H9 (cell line): Measurements from ENCODE around the gene ATG2B. TPM values are rescaled to one million over a fixed set of nuclear protein-coding genes. Genes with fewer than 3 reads are reported as not detected.
"Not testable (repeated sequence)": the region's sequence is repeated elsewhere in the genome, so short reads cannot be mapped to it uniquely, and the experiment has no call there.

Experiments used
- DNase-seq: peaks from one replicate; pipeline ENCODE4 v3.0.0-alpha.2; 2017
- H2AFZ ChIP-seq: one replicate; pipeline ENCODE4 v1.6.1; 2013; ENCODE audit warnings: mild to moderate bottlenecking, low read length, control low read depth, moderate library complexity
- H2AK5ac ChIP-seq: 2 replicates; pipeline ENCODE4 v1.6.1; 2013; ENCODE audit warnings: low read length, control low read depth, mixed read lengths; ENCODE audit not compliant: insufficient read length
- H2BK120ac ChIP-seq: one replicate; pipeline ENCODE4 v1.6.1; 2013; ENCODE audit warnings: low read depth, mild to moderate bottlenecking, low read length, control low read depth, inconsistent platforms; ENCODE audit not compliant: poor library complexity, severe bottlenecking
- H2BK12ac ChIP-seq: 2 replicates; pipeline ENCODE4 v1.6.1; 2013; ENCODE audit warnings: low read length, control low read depth, mixed read lengths, low read depth; ENCODE audit not compliant: insufficient read length
- H2BK15ac ChIP-seq: 2 replicates; pipeline ENCODE4 v1.6.1; 2013; ENCODE audit warnings: low read depth, low read length, control low read depth
- H2BK20ac ChIP-seq: one replicate; pipeline ENCODE4 v1.6.1; 2013; ENCODE audit warnings: low read depth, mild to moderate bottlenecking, low read length, control low read depth, inconsistent platforms; ENCODE audit not compliant: poor library complexity, severe bottlenecking
- H2BK5ac ChIP-seq: 2 replicates; pipeline ENCODE4 v1.6.1; 2013; ENCODE audit warnings: low read length, control low read depth, mixed read lengths; ENCODE audit not compliant: insufficient read length
- H3K14ac ChIP-seq: 2 replicates; pipeline ENCODE4 v1.6.1; 2013; ENCODE audit warnings: low read length, control low read depth; ENCODE audit not compliant: insufficient read depth
- H3K18ac ChIP-seq: 2 replicates; pipeline ENCODE4 v1.6.1; 2013; ENCODE audit warnings: low read depth, mild to moderate bottlenecking, mixed read lengths, low read length, control low read depth; ENCODE audit not compliant: insufficient read length
- H3K23ac ChIP-seq: 2 replicates; pipeline ENCODE4 v1.6.1; 2013; ENCODE audit warnings: low read length, control low read depth, mixed read lengths, low read depth; ENCODE audit not compliant: insufficient read length
- H3K23me2 ChIP-seq: 2 replicates; pipeline ENCODE4 v1.6.1; 2013; ENCODE audit warnings: low read depth, mild to moderate bottlenecking, mixed read lengths, low read length, control low read depth; ENCODE audit not compliant: insufficient read length, poor library complexity, severe bottlenecking
- H3K27ac ChIP-seq: 2 replicates; pipeline ENCODE4 v1.5.1; 2013; ENCODE audit warnings: low read length, control low read depth, mixed read lengths, low read depth; ENCODE audit not compliant: insufficient read length
- H3K27me3 ChIP-seq: 2 replicates; pipeline ENCODE4 v1.6.1; 2013; ENCODE audit warnings: low read length, control low read depth, inconsistent platforms; ENCODE audit not compliant: insufficient read depth
- H3K4ac ChIP-seq: 2 replicates; pipeline ENCODE4 v1.6.1; 2013; ENCODE audit warnings: low read depth, mild to moderate bottlenecking, control low read depth, inconsistent platforms, low read length, moderate library complexity
- H3K4me1 ChIP-seq: 2 replicates; pipeline ENCODE4 v1.6.1; 2013; ENCODE audit warnings: low read length, control low read depth, inconsistent platforms; ENCODE audit not compliant: insufficient read depth
- H3K4me2 ChIP-seq: 2 replicates; pipeline ENCODE4 v1.6.1; 2013; ENCODE audit warnings: low read length, control low read depth, mixed read lengths; ENCODE audit not compliant: insufficient read length, insufficient read depth
- H3K56ac ChIP-seq: 2 replicates; pipeline ENCODE4 v1.6.1; 2013; ENCODE audit warnings: low read depth, mild to moderate bottlenecking, mixed read lengths, low read length, control low read depth; ENCODE audit not compliant: insufficient read length
- H3K79me1 ChIP-seq: 2 replicates; pipeline ENCODE4 v1.6.1; 2013; ENCODE audit warnings: low read depth, mild to moderate bottlenecking, moderate library complexity, low read length, control low read depth, inconsistent platforms; ENCODE audit not compliant: insufficient read depth, poor library complexity, severe bottlenecking
- H3K79me2 ChIP-seq: 2 replicates; pipeline ENCODE4 v1.6.1; 2013; ENCODE audit warnings: low read length, control low read depth, inconsistent platforms; ENCODE audit not compliant: insufficient read depth
- H3K9ac ChIP-seq: 2 replicates; pipeline ENCODE4 v1.6.1; 2013; ENCODE audit warnings: low read length, control low read depth, mixed read lengths; ENCODE audit not compliant: insufficient read length; ENCODE audit errors: extremely low read depth
- H3K9me3 ChIP-seq: one replicate; pipeline ENCODE4 v1.6.1; 2013; ENCODE audit warnings: low read depth, low read length, inconsistent platforms; ENCODE audit not compliant: control insufficient read depth
- H3T11ph ChIP-seq: one replicate; pipeline ENCODE4 v1.6.1; 2013; ENCODE audit warnings: mild to moderate bottlenecking, low read length, control low read depth, inconsistent platforms
- H4K20me1 ChIP-seq: one replicate; pipeline ENCODE4 v1.6.1; 2013; ENCODE audit not compliant: control insufficient read depth, insufficient read length, insufficient read depth
- H4K5ac ChIP-seq: 2 replicates; pipeline ENCODE4 v1.6.1; 2013; ENCODE audit warnings: low read depth, mild to moderate bottlenecking, mixed read lengths, low read length, control low read depth; ENCODE audit not compliant: insufficient read length
- H4K8ac ChIP-seq: replicated peaks from 2 replicates; pipeline ENCODE4 v1.6.1; 2013; ENCODE audit warnings: low read length, control low read depth, mixed read lengths, low read depth; ENCODE audit not compliant: insufficient read length
- H4K91ac ChIP-seq: 2 replicates; pipeline ENCODE4 v1.6.1; 2013; ENCODE audit warnings: low read depth, mild to moderate bottlenecking, moderate library complexity, mixed read lengths, low read length, control low read depth; ENCODE audit not compliant: insufficient read length
- H3K27ac Mint-ChIP-seq, 3 experiments: 2 replicates in 2 of 3; 3 replicates in 1 of 3; pipeline ENCODE4 v1.8.0; 2020 to 2021; ENCODE audit warnings: mixed read lengths in 3 of 3, mild to moderate bottlenecking in 1 of 3, moderate library complexity in 1 of 3
- H3K27me3 Mint-ChIP-seq: 2 replicates; pipeline ENCODE4 v1.8.0; 2021; ENCODE audit warnings: low read depth, mild to moderate bottlenecking, moderate library complexity, mixed read lengths
- H3K36me3 Mint-ChIP-seq, 3 experiments: 2 replicates in 2 of 3; 3 replicates in 1 of 3; pipeline ENCODE4 v1.8.0; 2020 to 2021; ENCODE audit warnings: low read depth in 3 of 3, mixed read lengths in 3 of 3; ENCODE audit not compliant: insufficient read depth in 1 of 3
- H3K4me1 Mint-ChIP-seq, 2 experiments: 2 replicates each; pipeline ENCODE4 v1.8.0; 2020; ENCODE audit warnings: mixed read lengths in 2 of 2
- H3K4me3 Mint-ChIP-seq, 2 experiments: 2 replicates in 1 of 2; 3 replicates in 1 of 2; pipeline ENCODE4 v1.8.0; 2020 to 2021; ENCODE audit warnings: mild to moderate bottlenecking in 2 of 2, mixed read lengths in 2 of 2, moderate library complexity in 1 of 2
- H3K9me3 Mint-ChIP-seq, 2 experiments: 2 replicates in 1 of 2; 3 replicates in 1 of 2; pipeline ENCODE4 v1.8.0; 2020; ENCODE audit warnings: mild to moderate bottlenecking in 2 of 2, mixed read lengths in 2 of 2, moderate library complexity in 1 of 2
- CTCF ChIP-seq: fragments of 200-600 bp; sonication (generic); conservative IDR thresholded peaks from 3 replicates; pipeline ENCODE4 v1.8.0; 2021; ENCODE audit warnings: antibody characterized with exemption, mild to moderate bottlenecking
- WGBS: extraction: QIAGEN DNeasy Blood & Tissue Kit; methylation state at CpG from one replicate; pipeline ENCODE4 v1.1.7; 2013; ENCODE audit warnings: missing lambda C conversion rate, low lambda C conversion rate, mixed read lengths; ENCODE audit not compliant: insufficient read length; ENCODE audit errors: extremely low coverage; 5-methylcytosine and 5-hydroxymethylcytosine counted together
- total RNA-seq: library from RNA; stranded (reverse); gene quantifications from 2 replicates; pipeline ENCODE4 v1.2.1, GENCODE V29; 2021

Gene ATG2B
- total RNA-seq, 1 experiment from 2014 or later, result 12.6 TPM

- no peak for TF ChIP-seq CTCF
- no peak overlapping the region for H3K27ac Mint-ChIP-seq
Measured at GRCh38 chr14:96245710-96246538, 117.2 kb downstream of the ATG2B start.

GRCh38 chr14:96245074-96245473, 118.1 kb downstream of the ATG2B start:
- not testable (repeated sequence) for H4K91ac ChIP-seq, H2BK15ac ChIP-seq, H2BK120ac ChIP-seq, H3K9ac ChIP-seq, H3K27ac ChIP-seq, H3K36me3 Mint-ChIP-seq, H3K27me3 Mint-ChIP-seq, H3K4me2 ChIP-seq, DNase-seq, H3K4me1 Mint-ChIP-seq, H2AK5ac ChIP-seq, H3K56ac ChIP-seq, H4K8ac ChIP-seq, H4K5ac ChIP-seq, H3K27me3 ChIP-seq, H3K4me1 ChIP-seq, H3K79me1 ChIP-seq, H3K9me3 ChIP-seq, H3K4ac ChIP-seq, H2BK20ac ChIP-seq, H3K14ac ChIP-seq, H3K23ac ChIP-seq, H3K79me2 ChIP-seq, H3T11ph ChIP-seq, H3K27ac Mint-ChIP-seq, H2BK12ac ChIP-seq, H4K20me1 ChIP-seq, H2AFZ ChIP-seq, H3K18ac ChIP-seq, H2BK5ac ChIP-seq, H3K23me2 ChIP-seq, H3K4me3 Mint-ChIP-seq
- no CpG with 5 or more reads among the region's 3 CpGs for WGBS
- H3K9me3 Mint-ChIP-seq, result peaks cover 8 to 14% of the 10 kb centered on the region in 2 experiments; a peak in 4 of 5 replicates

More at GRCh38 chr14:96245710-96246538, 117.2 kb downstream of the ATG2B start:
- no peak overlapping the region for H2AK5ac ChIP-seq
- Mint-ChIP-seq H3K36me3 (no peaks in the 10 kb centered on the region), H3K27me3 (peaks cover 6% of the 10 kb centered on the region), H3K9me3 (peaks cover 5 to 14% of the 10 kb centered on the region in 2 experiments; a peak in 4 of 5 replicates), H3K4me3 (no peak overlapping the region), H3K4me1 (peaks cover 7 to 8% of the 10 kb centered on the region in 2 experiments)
- no peak overlapping the region for H3K23ac ChIP-seq
- H4K91ac ChIP-seq, result no peak overlapping the region
- no peak overlapping the region for H2BK20ac ChIP-seq
- H2BK12ac ChIP-seq, result no peak overlapping the region
- H3K18ac ChIP-seq, result no peak overlapping the region
- no peaks in the 10 kb centered on the region for H3K79me1 ChIP-seq
- no peak overlapping the region for H3K4me2 ChIP-seq
- no peaks in the 10 kb centered on the region for H3K23me2 ChIP-seq
- H3K27ac ChIP-seq, result no peak overlapping the region
- DNase-seq, result no peak
- H3K56ac ChIP-seq, result no peak overlapping the region
- H4K5ac ChIP-seq, result no peak overlapping the region
- WGBS, result no CpG with 5 or more reads among the region's 3 CpGs
- no peaks in the 10 kb centered on the region for H3K9me3 ChIP-seq
- no peak overlapping the region for H3K4ac ChIP-seq
- no peaks in the 10 kb centered on the region for H3K79me2 ChIP-seq
- H4K8ac ChIP-seq, result no peak overlapping the region
- peaks cover 3% of the 10 kb centered on the region; the same call in 1 of the 2 replicates for H3K4me1 ChIP-seq
- H2BK120ac ChIP-seq, result no peak overlapping the region
- no peak overlapping the region for H2BK5ac ChIP-seq
- no peak overlapping the region for H3K9ac ChIP-seq
- no peaks in the 10 kb centered on the region for H3K27me3 ChIP-seq
- no peak overlapping the region for H3T11ph ChIP-seq
- no peak overlapping the region for H2BK15ac ChIP-seq
- no peak overlapping the region for H3K14ac ChIP-seq
- H2AFZ ChIP-seq, result no peak overlapping the region
- H4K20me1 ChIP-seq, result no peaks in the 10 kb centered on the region
